Activated CD4-positive, alpha-beta T cell treated with anti-CD3 and anti-CD28 coated beads, Interleukin-2, amount 50 U/mL, for 48 hours (primary cell): Measurements from ENCODE around the gene SLC10A1.
A peak's percentile ranks its signal among the peaks of the same experiment; 100 is the strongest.
"Not testable (repeated sequence)": the region's sequence is repeated elsewhere in the genome, so short reads cannot be mapped to it uniquely, and the experiment has no call there.

ENCODE experiments used
- DNase-seq, 2 experiments: peaks; one replicate each; pipeline ENCODE4 v3.0.0-alpha.2; 2020

The SLC10A1 gene

DNA sequence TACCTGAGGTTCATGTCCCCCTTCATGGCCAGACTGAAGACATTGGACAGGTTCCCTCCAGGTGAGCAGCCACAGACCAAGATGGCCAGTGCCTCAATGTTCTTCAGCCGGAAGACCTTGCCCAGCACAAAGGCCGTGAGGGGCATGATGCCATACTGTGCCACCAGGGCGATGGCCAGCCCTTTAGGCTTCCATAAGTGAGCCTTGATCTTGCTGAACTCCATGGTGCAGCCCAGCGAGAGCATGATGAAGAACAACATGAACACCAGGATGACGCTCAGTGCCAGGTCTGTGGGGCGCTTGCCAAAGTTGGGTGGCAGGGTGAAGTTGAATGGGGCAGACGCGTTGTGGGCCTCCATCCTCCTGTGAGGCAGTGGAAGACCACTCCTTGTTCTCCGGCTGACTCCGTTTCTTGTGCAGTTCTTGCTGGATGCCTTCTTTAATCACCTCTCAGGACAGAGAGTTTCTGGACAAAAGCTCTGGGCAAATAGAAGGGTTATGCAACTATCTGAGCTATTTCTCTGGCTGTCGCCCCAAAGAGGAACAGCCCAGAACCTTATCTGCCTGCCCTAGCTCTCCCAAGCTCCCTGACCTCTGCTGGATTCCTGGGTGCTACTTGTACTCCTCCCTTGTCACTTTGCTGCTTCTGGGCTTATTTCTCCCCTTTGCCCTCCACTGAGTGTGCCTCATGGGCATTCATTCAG is at the start of gene SLC10A1:
Gene SLC10A1, minus strand, starts transcription at position 445 of the 704 bp plus-strand sequence. Its CDS starts 86 bp downstream, at position 359.
- no peak for DNase-seq

DNA sequence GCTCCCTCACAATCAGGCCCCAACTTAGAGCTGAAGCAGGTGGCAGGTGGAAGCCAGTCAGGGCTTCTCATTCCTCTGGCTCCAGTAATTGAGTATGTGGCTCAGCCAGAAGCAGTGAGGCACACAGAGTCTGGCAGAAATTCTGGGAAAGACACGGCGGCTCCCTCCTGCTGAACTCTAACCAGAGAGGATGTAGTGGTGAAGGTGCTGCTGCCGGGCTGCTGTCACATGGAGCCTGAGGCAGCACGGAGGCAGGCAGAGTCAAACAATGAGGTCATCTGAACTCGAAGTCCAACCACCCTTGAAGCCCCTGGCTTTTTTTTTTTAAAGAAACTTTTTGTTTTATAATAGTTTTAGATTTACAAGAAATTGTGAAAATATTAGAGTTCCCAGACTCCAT is 48.7 kb upstream of the SLC10A1 start:
- DNase-seq: no peak

DNA sequence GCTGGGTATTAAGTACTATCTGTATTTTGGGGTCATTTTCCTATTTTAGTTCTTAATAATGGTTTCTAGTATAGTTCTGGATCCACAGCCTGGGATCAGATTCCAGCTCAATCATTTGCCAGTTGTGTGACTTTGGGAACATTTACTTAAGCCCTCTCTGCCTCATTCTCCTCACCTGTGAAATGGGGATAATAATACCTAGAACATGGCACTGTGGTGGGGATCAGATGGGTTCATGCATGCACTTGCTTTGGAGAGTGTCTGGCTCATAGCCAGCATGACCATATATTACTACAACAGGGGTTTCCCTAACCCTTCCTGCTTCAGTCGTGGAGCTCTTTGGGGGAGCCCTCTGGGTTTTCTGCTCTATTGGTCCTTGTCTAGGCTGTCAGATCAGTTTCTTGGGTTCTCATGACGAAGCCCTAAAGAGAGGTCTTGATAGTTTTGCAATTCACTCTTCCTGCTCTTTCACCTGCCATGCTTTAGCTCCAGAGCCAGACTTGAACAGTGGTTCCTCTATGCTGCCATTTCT is 48.1 kb upstream of the SLC10A1 start:
- no peak for DNase-seq

DNA sequence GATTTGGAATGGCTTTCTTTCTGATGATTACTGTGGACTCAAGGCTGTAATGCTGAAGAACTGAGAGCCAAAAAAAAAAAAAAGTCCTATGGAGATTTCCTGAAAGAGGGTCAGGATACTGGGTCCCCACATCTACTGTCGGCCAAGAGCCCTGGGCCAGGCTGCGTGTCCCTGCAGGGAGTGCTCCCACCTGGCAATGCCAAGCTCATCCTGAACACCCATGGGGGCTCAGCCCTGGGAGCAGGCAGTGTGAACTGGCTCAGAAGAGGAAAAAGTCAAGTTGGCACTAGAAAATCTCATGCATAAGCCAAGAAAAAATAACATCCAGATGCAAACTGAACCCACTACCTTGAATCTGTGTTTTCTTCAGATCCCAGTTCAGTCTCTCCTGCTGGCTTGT is 47.1 kb upstream of the SLC10A1 start:
- no peak for DNase-seq

DNA sequence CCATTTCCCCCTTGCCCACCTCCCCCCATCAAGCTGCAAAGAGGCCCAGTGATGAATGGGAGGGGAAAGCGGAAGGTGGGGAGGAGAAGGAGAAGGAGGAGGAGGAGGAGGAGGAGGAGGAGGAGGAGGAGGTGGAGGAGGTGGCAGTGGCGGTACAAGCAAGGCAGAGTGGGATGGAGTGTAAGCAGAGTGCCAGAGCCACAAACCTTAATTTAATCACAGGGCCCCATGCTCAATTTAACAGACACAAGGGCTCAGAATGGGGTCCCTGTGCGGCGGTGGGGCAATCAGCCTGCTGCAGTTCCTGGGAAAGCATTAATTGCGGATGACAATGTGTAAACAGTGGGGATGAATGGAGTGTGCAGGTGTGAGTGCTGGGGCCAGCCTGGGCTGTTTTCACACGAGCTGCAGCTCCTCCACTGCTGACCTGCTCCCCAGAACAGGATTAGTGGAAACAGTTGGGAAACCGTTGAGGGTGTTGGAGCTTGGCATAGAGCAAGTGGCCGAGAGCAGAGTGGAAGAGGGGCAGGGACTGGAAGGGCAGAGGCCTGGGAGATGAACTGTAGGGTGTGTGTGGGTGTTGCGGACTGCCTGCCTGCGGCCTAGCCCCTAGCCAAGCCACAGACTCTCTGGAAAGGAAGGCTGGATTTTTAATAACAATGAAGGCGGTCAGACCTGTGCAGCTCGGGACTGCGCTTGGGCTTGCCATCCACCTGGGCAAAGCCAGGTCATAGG is 45.8 kb upstream of the SLC10A1 start:
- DNase-seq: no peak

DNA sequence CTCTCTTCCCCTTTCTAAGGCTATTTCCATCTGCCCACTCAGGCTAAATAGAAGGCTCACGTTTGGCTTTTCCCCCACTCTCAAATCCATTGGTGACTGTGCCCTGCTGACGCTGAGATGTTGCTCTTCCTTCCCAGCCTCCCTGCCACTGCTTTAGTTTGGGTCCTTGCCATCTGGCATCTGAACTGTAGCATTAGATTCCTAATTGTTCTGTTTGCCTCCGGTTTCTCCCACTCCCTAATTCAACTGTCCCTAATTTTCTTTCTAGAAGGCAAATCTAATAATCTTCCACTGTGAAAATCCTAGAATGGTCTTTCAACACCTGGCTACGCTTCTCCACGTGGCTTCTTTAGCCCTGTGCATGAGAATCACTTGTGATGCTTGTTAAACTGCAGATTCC is 44.6 kb upstream of the SLC10A1 start:
- DNase-seq: no peak

DNA sequence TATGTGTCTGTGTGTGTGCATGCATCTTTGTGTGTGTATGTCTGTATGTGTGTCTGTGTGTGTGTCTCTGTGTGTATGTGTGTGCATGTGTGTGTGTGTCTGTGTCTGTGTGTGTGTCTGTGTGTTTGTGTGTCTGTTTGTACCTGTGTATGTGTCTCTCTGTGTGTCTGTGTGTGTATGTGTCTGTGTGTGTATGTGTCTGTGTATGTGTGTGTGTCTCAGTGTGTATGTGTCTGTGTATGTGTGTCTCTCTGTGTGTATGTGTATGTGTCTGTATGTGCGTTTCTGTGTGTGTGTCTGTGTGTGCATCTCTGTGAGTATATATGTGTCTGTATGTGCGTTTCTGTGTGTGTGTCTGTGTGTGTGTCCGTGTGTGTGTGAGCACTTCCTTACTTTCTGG is 42.6 kb upstream of the SLC10A1 start:
- no peak for DNase-seq

DNA sequence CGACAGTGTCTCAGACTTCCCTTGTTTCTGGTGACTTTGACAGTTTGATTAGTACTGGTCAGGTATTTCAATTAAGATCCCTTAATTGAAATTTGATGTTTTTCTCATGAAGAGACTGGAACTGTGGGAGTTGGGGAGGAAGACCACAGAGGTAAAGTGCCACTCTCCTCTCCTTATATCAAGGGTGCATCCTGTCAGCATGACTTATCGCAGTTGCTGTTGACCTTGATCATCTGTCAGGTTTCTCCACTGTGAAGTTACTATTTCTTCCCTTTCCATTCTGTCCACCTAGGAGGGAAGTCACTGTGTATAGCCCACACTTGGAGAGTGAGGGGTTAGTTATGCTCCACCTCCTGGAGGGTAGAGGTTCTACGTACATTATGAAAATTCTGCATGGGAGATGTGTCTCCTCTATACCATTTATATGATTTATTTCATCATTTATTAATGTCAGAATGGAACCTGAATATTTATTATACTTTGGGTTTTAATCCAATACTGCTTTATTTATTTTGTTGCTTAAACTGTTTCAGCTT is 41.9 kb upstream of the SLC10A1 start:
- no peak for DNase-seq

DNA sequence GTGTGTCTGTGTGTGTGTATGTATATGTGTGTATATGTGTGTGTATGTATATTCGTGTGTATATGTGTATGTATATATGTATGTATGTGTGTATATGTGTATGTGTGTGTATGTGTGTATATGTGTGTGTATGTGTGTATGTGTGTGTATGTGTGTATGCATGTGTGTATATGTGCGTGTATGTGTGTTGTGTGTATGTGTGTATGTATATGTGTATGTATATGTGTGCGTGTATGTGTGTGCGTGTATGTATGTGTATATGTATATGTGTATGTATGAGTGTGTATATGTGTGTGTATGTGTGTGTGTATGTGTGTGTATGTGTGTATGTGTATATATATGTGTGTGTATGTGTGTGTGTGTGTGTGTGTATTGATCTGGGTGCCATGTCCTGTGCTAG is 31.8 kb upstream of the SLC10A1 start:
- no peak for DNase-seq

DNA sequence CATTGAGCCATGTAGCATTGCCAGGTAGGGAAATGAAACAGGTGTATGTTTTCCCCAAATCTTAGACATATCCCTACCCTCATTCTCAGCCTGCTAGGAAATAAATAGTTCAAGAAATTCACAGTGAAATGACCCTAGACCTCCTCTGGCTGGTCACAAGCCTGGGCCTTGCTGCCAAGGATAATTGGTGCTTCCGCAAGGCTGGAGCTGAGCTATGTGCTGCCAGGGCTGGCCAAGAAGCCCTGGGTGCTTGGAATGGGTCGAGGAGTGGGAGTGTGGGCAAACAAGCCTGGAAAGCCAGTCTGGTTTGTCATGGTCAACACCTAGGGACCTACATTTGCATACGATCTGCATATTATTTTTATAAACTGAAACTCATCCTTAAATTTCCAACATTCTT is 31.3 kb upstream of the SLC10A1 start:
- no peak for DNase-seq

DNA sequence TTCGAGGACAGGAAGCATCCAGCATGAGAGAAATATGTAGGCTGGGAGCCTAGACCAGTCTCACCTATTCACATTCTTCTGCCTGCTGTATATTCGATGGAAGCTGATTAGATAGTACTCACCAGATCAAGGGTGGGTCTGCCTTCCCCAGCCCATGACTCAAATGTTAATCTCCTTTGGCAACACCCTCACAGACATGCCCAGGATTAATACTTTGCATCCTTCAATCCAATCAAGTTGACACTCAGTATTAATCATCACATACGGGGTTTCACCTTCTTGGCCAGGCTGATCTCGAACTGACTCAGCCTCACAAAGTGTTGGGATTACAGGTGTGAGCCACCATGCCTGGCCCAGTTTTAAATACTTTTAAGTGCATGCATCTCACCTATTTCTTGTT is 30.5 kb upstream of the SLC10A1 start:
- DNase-seq: peak; percentile 5 to 15

DNA sequence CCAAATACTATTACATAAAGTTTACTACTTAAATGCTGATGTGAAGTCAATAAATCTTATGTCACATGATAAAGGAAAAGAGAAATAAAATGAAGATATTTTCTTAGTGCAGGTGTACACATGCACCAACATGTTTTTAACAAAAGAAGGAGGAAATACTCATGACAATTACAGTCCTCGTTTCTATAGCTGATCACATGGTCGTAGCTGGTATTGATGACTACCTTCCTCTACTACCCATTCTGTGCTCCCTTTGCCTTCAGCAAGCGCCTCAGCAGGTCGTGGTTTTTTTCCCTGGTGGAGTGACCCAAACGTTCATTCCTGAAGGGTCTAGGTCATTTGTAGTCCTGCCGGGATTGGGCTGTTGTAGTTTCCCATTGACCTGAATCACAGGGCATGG is 25.4 kb upstream of the SLC10A1 start:
- DNase-seq: no peak

DNA sequence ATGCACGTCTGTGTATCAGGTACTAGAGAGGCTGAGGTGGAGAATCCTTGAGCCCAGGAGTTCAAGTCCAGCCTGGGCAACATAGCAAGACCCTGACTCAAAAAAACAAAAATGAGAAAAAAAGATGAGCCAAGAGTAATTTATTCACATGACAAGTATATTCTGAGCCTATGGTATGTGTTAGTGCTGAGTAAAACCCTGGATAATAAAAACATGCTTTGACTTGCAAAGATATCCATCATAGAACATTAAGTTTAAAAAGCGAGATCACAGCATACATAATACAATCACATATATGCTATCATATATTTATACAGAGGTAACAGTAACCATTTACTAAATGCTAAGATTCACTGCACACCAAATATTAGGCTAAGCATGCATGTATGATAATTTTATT is 23.9 kb upstream of the SLC10A1 start:
- DNase-seq: no peak

DNA sequence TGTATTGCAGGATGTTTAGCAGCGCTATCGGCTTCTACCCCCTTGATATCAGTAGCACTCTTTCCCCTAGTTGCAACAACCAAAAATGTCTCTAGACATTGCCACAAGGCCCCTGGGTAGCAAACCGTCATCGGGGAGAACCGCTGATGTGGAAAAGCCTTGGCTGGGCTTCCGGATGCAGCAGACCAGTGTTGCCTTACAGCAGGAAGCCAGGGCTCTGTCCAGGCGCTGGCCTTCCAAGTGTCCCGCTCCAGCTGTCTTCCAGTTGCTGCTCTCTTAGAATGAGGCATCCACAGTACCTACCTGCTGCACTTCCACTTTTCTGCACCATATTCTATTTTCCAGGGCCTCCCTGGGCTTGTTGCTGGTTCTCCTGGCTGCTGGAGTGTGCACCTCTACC is 22.6 kb upstream of the SLC10A1 start:
- DNase-seq: no peak

DNA sequence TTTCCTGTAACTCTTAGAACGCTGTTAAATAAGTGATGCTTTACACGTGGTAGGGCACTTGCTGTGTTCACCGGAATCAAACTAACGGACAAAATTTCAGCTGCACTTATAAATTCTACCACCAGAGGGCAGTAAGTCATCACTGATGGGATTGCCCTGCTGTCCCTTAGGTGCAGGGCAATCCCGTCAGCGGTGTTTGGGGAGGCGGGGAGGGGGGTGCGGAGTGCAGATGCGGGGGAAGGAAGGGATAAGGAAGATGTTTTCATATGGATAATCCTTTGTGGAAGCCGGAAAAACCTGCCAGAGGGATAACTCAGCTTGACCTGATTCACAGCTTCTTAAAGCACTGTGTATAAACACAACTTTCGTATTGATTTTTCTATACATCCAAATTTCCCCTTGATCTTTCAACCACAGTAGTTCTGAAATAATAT is 21.7 kb upstream of the SLC10A1 start:
- peak; percentile 32 to 45 for DNase-seq

DNA sequence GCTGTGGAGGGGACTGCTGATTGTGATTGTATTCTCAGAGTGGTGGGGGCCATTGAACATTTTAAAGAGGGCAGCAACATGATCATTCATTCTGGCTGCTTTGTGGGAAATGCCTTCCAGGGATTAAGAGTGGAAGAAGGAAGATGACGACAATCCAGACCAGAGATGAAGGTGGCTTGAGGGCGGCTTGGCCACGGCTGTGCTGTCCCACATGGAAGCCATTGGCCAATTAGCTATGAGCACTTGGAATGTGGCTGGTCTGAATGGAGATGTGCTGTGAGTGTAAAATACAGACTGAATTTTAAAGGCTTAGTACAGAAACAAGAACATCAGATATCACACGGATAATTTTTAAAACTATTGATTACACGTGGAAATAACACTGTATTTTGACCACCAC is 19.2 kb upstream of the SLC10A1 start:
- no peak for DNase-seq

DNA sequence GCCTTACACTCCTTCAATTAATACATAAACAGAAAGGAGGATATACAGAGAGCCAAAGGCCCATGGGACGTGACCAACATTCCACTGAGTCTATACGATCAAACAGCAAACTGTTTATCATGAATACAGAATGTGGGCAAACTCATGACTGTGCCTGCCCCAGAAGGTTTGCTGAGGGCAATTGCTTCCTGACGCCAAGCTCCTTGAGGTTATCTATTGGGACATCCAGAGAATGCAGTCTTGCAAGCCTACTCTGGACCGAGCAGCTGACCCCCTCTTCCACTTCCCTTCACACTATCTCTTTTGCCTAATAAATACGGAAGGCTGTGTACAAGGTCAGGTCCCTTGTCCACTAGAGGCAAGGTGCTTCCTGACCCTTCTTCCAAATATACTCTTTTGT is 18.5 kb upstream of the SLC10A1 start:
- no peak for DNase-seq

DNA sequence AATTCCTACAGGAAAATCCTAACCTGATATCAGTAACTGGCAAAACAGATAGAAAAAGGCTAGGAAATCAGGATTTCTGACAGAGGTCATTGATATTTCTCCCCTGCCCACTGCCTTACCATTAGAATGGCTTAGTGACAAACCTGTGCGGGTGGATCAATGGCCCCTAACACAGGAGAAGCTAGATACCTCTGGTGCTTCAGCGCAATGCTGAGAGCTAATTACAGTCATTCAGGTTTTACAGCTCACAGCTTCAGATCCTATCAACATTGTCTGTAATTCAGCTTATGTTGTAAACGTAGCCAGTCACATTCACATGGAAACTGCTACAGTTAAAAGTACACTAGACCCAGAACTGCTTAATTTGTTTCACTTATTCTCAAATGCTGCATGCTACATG is 17.4 kb upstream of the SLC10A1 start:
- DNase-seq: no peak

DNA sequence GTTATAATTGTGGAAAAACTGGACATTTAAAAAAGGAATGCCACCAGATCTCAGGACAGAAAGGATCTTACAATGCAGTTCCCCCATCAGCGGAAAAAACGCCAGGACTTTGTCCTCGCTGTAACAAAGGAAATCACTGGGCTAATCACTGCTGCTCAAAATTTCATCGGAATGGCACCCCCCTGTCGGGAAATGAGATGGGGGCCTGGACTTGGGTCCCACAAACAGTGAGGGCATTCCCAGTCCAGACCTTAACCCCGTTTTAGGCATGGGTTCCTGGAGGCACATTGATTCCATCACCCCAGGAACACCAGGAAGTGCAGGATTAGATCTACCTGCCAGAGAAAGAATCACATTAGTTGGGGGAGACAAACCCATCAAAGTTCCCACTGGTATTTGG is 16.3 kb upstream of the SLC10A1 start:
- not testable (repeated sequence) for DNase-seq

DNA sequence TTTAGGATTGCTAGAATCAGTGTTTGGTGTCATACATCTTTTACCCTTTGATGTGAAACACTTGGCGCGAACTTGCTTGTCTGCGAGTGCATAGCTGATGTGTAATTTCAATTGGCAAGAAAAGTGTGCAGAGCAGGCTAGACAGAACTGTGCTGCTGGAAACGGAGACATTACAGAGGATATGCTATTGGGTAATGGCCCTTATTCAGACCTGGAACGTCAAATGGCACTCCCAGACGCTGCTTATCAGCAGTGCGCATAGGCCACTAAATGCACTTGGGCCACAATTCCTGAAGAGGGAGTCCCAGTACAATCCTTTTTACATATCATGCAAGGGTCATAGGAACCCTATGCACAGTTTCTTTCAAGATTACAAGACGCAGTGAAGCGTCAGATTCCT is 15.7 kb upstream of the SLC10A1 start:
- no peak for DNase-seq

DNA sequence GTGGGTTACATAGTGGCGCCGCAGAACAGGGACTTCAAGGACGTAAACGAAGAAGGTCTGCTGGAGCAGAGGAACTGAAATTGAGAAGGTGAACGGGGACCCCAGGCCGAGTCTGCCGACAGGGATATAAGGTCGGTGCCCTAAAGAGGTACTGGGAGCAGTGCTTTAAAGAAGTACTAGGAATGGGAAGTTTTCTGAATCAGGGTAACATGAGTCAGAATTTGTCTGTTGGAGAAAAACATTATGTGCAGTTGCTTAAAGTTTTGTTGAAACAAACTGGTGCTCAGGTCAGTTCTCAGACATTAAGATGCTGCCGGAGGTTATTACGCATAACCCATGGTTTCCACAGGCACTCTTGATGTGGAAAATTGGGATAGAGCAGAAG is 14.8 kb upstream of the SLC10A1 start:
- DNase-seq: no peak

DNA sequence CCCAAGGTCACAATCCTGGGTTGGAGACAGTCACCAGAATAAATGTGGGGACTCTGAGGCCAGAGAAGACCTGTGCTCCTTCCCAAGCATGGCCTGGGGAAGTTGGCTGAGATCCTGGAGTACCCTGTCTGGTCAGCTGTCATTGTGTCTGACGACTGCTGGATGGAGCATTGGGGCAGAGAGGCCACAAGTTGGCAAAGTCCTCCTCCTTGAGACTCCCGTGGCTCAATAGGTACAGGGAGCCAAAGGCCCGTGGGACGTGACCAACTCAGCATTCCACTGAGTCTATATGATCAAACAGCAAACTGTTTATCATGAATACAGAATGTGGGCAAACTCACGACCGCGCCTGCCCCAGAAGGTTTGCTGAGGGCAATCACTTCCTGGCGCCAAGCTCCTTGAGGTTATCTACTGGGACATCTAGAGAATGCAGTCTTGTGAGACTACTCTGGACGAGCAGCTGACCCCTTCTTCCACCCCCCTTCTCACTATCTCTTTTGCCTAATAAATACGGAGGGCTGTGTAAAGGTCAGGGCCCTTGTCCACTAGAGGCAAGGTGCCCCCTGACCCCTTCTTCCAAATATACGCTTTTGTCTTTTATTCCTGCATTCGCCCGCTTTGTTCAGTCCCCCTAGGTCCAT is 14.3 kb upstream of the SLC10A1 start:
- no peak for DNase-seq

DNA sequence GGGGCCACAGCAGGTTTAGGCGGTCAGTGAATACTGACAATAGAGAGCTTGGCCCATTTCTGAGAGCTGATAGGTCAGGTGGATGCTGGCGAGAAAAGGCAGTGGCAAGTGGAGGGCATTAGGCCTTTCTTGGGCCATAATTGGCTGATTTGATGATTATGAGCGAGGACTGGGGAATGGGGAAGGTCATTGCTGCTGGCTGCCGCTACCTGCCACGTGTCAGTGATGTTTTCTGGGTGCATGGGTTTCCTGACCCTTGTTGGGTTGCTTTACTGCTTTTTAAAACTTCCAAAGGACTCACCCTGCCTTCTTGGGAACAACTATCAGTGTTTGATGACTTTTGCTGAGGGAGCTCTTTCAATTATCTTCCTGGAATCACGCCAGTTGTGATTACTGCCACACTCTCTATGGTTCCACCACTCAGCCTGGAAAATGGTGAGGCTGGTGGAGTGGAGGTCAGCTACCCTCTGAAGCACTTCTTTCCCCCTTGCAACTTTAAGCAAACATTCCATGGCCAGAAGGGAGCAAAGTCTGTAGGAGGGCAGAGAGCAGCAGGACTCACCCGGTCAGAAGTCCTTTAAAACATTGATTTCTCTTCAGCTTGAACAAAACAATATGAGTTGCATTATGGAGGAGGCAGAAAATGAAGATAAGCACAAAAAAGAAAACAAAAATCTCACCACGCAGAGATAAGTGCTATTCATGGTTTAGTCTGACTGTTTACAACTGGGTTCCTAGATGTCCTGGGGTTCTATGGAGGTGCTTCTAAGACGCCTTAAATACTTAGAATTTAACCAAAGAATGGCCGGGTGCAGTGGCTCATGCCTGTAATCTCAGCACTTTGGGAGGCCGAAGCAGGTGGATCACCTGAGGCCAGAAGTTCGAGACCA is 12.1 kb upstream of the SLC10A1 start:
- no peak for DNase-seq
